ENCODE data around the gene SLC6A3. TPM values are rescaled to one million over a fixed set of nuclear protein-coding genes. Genes with fewer than 3 reads are reported as not detected.
"Not testable (repeated sequence)": the region's sequence is repeated elsewhere in the genome, so short reads cannot be mapped to it uniquely, and the experiment has no call there.

The SLC6A3 gene
- total RNA-seq, 1 experiment from 2014 or later = not detected

GRCh38 chr5:1465117-1465516, 19.9 kb upstream of the SLC6A3 start:
- no peak for DNase-seq (ENCODE audit: low spot score)

- no peak for DNase-seq (ENCODE audit: low spot score)
Observed at GRCh38 chr5:1464511-1464910, 19.3 kb upstream of the SLC6A3 start.

GRCh38 chr5:1464096-1464446, 18.8 kb upstream of the SLC6A3 start:
- DNase-seq (ENCODE audit: low spot score) = no peak

DNA sequence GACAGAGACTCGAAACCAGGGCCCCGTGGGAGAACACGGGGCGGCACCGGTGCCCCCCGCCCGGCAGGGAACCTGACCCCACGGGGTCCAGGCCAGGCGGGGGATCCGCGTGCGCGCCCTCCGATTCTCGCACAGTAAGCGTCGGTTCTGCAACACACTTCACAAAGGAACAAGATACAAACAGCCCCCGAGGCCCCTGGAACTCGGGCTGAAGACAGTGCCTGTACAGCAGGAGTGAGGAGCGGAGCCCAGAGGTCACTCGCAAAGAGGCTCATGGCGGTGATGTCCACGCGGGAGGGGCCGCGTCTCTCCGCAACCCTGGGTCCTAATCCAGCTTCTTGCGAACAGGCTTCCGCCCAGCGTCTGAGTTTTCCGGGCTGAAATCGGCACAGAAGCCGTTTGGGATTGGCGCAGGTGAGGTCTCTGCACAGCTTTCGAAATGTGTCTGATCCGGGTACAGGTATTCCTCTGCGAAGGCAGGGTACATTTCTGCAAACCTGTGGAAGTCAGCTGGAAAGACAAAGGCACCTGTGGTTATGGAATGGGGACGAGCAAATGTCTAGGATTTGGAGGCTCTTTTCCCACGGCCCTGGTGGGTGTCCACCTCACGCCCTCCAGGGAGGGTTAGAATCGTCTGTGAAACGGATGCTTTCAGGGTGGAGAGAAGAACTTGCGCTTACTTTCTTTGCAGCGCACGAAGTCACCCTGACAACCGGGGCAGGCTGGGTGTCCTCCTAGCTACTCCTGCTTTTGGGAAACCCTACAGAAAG, 18.3 kb upstream of the SLC6A3 start:
- no peak for DNase-seq (ENCODE audit: low spot score)

DNA sequence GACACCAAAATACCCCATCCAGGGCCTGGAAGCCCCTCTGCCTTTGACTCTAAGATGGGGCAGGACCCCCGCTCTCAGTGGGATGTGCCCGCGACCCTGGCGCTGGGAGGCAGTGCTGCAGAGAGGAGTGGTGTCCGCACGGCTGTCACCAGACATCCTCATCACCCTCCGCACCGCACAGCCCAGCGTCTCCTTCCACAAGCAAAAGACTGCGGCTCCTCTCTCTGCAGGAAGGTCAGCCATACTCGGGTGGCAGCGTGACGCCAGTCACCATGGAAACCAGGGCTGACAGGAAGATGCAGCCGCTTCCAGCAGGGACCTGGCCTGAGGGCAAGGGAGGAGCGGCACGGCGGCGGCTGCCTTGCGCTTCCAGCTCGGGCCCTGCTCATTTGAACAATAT, 17.1 kb upstream of the SLC6A3 start:
- no peak for DNase-seq (ENCODE audit: low spot score)

DNA sequence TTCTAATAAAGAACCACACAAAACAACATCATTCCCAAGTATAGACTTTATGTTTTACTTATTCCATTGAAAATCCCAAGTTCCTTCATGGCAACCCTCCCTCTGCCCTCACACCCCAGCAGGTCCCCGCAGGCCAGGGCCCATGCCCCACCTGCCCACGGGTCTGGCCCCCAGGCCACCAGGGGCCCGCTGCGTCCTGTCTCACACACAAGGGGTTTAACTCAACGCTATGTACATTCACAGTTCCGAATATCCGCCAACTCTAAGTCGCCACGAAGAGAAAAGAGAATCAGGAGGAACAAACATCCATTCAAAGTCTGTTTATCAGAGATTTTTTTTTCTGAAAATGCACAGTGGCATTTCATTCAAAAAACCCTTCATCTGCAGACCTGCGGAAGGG, 16.2 kb upstream of the SLC6A3 start:
- no peak for DNase-seq (ENCODE audit: low spot score)

- DNase-seq (ENCODE audit: low spot score) = no peak
Observed at GRCh38 chr5:1460054-1460682, 14.9 kb upstream of the SLC6A3 start.

DNA sequence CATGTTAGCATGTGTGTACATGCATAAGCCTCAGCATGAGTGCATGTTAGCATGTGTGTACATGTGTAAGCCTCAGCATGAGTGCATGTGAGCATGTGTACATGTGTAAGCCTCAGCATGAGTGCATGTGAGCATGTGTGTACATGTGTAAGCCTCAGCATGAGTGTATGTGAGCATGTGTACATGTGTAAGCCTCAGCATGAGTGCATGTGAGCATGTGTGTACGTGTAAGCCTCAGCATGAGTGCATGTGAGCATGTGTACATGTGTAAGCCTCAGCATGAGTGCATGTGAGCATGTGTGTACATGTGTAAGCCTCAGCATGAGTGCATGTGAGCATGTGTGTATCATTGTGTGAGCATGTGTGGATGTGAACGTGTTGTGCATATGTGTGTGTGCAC, 14.2 kb upstream of the SLC6A3 start:
- DNase-seq (ENCODE audit: low spot score) = not testable (repeated sequence)

- not testable (repeated sequence) for DNase-seq (ENCODE audit: low spot score)
Observed at GRCh38 chr5:1456110-1456881, 11.1 kb upstream of the SLC6A3 start.

- no peak for DNase-seq (ENCODE audit: low spot score)
Observed at GRCh38 chr5:1453613-1454012, 8.4 kb upstream of the SLC6A3 start.

- DNase-seq (ENCODE audit: low spot score) = no peak
Observed at GRCh38 chr5:1449081-1449630, 3.9 kb upstream of the SLC6A3 start.

- DNase-seq (ENCODE audit: low spot score) = no peak
Observed at GRCh38 chr5:1448511-1449011, 3.3 kb upstream of the SLC6A3 start.

- no peak for DNase-seq (ENCODE audit: low spot score)
Observed at GRCh38 chr5:1447671-1448361, 2.6 kb upstream of the SLC6A3 start.

- no peak for DNase-seq (ENCODE audit: low spot score)
Observed at GRCh38 chr5:1446602-1447343, 1.5 kb upstream of the SLC6A3 start.

DNA sequence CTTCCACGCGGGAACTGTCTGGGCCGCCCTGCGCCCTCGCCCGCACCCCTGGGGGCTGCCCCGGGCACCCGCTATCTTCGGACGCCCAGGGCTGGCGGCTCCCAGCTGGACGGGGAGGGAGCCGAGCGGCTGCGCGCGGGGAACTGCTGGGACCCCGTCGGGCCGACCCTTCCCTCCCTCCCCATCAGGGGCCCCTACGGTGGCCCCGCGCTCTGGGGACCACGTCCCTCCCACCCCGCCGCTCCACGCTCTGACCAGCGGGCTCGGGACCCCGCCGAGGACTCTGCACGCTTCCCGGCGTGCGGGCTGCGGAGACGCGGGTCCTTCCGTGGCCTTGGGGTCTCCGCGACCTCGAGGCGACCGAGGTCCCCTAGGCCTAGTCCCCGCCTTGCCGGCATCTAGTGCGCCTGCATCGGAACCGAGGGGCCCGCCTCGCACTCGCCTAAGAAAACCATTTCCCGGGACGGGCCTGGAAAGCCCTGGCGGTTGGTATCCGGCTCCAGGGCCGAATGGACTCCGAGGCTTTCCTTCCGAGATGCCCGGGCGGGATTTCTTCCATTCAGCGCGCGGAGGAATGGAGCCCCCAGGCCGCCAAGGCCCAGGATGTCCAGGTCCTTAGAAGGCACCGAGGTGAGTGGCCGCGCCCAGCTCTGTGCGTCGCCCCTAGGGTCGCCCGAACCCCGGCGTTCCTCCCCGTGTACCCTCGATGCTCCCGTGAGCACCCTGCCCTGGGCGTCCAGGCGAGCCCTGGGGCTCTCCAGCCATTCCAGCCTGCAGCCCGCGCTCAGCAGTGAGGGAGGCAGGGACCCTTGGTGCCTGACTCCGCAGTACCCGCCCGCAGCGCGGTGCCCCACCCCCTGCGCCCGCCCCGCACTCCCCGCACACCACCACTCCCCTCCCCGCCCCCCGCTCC, 705 bp upstream of the SLC6A3 start:
- DNase-seq (ENCODE audit: low spot score) = no peak

GRCh38 chr5:1444361-1445189, 665 bp downstream of the SLC6A3 start:
- DNase-seq (ENCODE audit: low spot score) = no peak

DNA sequence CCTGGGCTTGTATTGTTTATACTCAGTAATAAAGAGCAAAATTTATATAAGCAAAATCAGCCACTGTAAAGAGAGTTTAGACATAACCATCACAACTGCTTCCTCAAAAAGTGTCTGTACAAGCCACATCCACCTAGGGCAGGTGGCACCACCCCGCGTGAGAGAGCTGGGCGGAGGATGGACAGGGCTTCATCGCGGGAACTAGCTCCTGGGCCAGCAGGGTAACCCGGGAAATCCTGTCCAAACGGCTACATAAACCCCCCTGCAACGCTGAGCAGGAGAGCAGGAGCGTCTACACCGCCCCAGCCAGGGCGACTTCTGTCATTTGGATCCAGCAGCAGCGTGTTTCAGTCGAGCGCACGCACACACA, 1.3 kb downstream of the SLC6A3 start:
- DNase-seq (ENCODE audit: low spot score) = no peak

DNA sequence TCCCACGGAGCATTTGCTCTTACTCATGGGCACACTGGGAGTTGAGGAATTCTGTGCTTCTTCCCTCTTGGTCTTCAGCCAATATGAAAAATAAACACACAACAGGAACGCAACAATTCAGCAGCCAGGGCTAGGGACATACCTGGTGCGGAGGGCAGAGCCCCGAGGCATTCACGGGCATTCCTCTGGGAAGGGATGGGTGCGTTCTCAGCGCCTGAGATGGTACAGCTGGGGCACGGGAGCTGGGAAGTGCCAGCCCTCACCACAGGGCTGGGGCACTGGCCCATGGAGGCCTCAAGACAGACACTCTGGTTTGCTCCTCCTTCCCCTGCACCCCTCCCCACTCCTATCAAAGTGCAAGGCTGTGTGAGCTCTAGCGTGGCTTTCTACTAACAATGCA, 2.1 kb downstream of the SLC6A3 start:
- no peak for DNase-seq (ENCODE audit: low spot score)
